ENCODE measurements around the gene UBE2S. TPM values are rescaled to one million over a fixed set of nuclear protein-coding genes. Genes with fewer than 3 reads are reported as not detected.

The UBE2S gene
- total RNA-seq, 1 experiment from 2014 or later: 269 TPM

DNA sequence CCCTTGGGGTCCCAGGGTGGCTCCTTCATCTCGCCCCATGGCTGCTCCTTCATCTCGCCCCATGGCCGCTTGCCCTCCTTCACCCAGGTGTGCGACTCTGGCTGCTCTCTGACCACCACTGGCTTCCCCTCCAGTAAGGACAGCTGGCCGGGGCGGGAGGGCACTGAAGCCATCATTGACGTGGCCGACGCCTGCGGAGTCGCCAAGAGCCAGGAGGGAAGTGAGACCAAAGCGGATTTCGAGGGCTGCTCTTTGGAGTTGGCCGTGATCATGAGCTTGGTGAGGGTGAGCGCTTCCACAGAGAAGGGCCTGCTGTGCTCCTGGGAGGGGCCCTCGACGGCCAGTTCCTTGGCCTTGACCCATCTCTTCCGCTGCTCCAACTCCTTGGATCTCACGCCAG lies 49.1 kb downstream of the UBE2S start:
- DNase-seq (ENCODE audit: low read depth, low spot score): no peak
- in situ Hi-C loops (cut with HindIII; ENCODE audit: low pct_unique_long_range_greater_than_20kb, low sequenced_read_pairs): no loop called here

- in situ Hi-C loops (cut with HindIII; ENCODE audit: low pct_unique_long_range_greater_than_20kb, low sequenced_read_pairs): no loop called here
- no peak for DNase-seq (ENCODE audit: low read depth, low spot score)
These were observed 52.3 kb downstream of the UBE2S start for GRCh38 chr19:55355213-55355821.

DNA sequence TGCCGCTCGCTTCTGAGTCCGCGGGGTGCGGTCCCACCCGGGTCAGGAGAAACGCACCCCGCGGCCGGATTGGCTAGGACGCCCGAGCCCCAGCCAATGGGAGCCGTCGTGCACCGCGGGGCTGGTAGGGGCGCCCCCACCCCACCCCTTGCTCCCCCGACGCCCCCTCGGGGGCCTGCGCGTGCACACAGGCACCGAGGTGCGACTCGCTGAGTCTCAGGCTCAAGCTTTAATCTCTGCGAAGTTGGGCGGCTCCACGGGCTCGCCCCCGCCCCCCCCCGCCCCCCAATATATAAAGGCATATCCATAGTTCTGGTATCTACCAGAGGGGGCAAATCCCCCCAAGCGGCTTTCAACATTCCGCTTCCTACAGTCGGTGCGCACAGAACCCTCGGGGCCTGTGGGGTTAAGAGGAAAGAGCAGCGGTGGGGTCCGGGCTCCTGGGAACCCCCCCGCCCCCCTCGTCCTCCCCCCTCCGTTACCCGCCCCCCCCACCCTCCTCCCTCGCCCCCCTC lies 52.8 kb downstream of the UBE2S start, which contains the start of gene COX6B2:
Gene COX6B2 (minus strand): TSS at position 22 of the 515 bp plus-strand sequence. CDS start 198 bp downstream, outside the sequence.
- in situ Hi-C loops (cut with HindIII; ENCODE audit: low pct_unique_long_range_greater_than_20kb, low sequenced_read_pairs): no loop called here

GRCh38 chr19:55353803-55354697 lies 53.5 kb downstream of the UBE2S start:
- in situ Hi-C loops (cut with HindIII; ENCODE audit: low pct_unique_long_range_greater_than_20kb, low sequenced_read_pairs): no loop called here
- peak; percentile 58 for DNase-seq (ENCODE audit: low read depth, low spot score)

More for the DNA sequence above, 52.8 kb downstream of the UBE2S start, which contains the start of gene COX6B2:
- no peak for DNase-seq (ENCODE audit: low read depth, low spot score)

GRCh38 chr19:55353356-55353802 lies 54.2 kb downstream of the UBE2S start:
- in situ Hi-C loops (cut with HindIII; ENCODE audit: low pct_unique_long_range_greater_than_20kb, low sequenced_read_pairs): no loop called here
- no peak for DNase-seq (ENCODE audit: low read depth, low spot score)

GRCh38 chr19:55352549-55353145 lies 54.9 kb downstream of the UBE2S start:
- in situ Hi-C loops (cut with HindIII; ENCODE audit: low pct_unique_long_range_greater_than_20kb, low sequenced_read_pairs): no loop called here

DNA sequence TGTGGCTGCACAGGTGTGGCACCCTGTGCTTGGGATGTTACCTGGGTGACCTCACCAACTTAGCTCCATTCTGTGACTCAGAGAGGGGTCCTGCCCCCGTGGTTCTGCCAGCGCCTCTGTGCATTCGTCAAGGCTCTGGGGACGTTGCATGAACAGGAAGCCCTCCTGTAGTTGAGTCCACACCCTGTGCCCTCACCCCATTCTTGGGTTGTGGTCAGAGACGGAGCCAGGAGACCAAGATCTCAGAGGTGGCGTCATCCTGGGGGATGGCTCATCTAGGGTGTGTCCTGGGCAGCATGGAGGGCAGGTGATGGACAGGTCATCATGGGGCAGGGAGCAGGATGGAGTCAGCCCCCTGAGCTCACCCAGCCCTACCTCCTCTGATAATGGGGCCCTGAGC lies 55.5 kb downstream of the UBE2S start:
- in situ Hi-C loops (cut with HindIII; ENCODE audit: low pct_unique_long_range_greater_than_20kb, low sequenced_read_pairs): no loop called here
- no peak for DNase-seq (ENCODE audit: low read depth, low spot score)

More at GRCh38 chr19:55352549-55353145, 54.9 kb downstream of the UBE2S start:
- no peak for DNase-seq (ENCODE audit: low read depth, low spot score)

GRCh38 chr19:55350620-55351315 lies 56.8 kb downstream of the UBE2S start:
- in situ Hi-C loops (cut with HindIII; ENCODE audit: low pct_unique_long_range_greater_than_20kb, low sequenced_read_pairs): no loop called here
- no peak for DNase-seq (ENCODE audit: low read depth, low spot score)

Other genes with a start within 250 kb of the UBE2S start
- gene DNAAF3, start 241.2 kb downstream of the UBE2S start, total RNA-seq (2014; rRNA removed; shearing (Covaris generic)): 2.8 and 3.2 TPM in 2 replicates
- 0.37 and 1.1 TPM in 2 replicates for gene SYT5, start 227.5 kb downstream of the UBE2S start, total RNA-seq (2014; rRNA removed; shearing (Covaris generic))
- 29.8 and 38.1 TPM in 2 replicates for gene PTPRH, start 198.3 kb downstream of the UBE2S start, total RNA-seq (2014; rRNA removed; shearing (Covaris generic))
- 0.21 and 0.55 TPM in 2 replicates for gene TMEM86B, start 179.0 kb downstream of the UBE2S start, total RNA-seq (2014; rRNA removed; shearing (Covaris generic))
- gene PPP6R1, start 148.8 kb downstream of the UBE2S start, total RNA-seq (2014; rRNA removed; shearing (Covaris generic)): 33.7 and 44.3 TPM in 2 replicates
- gene HSPBP1, start 127.7 kb downstream of the UBE2S start, total RNA-seq (2014; rRNA removed; shearing (Covaris generic)): 33.7 and 39.7 TPM in 2 replicates
- 3.3 and 3.5 TPM in 2 replicates for gene BRSK1, start 123.8 kb downstream of the UBE2S start, total RNA-seq (2014; rRNA removed; shearing (Covaris generic))
- not detected in 2 replicates for gene TMEM150B, start 82.4 kb downstream of the UBE2S start, total RNA-seq (2014; rRNA removed; shearing (Covaris generic))
- gene KMT5C, start 67.9 kb downstream of the UBE2S start, total RNA-seq (2014; rRNA removed; shearing (Covaris generic)): 5.2 and 7.5 TPM in 2 replicates
- gene COX6B2, start 53.1 kb downstream of the UBE2S start, total RNA-seq (2014; rRNA removed; shearing (Covaris generic)): 0.16 and 0.42 TPM in 2 replicates
- gene GARIN5B, start 44.5 kb downstream of the UBE2S start, total RNA-seq (2014; rRNA removed; shearing (Covaris generic)): not detected in 2 replicates
- gene IL11, start 37.3 kb downstream of the UBE2S start, total RNA-seq (2014; rRNA removed; shearing (Covaris generic)): not detected in 2 replicates
- not detected in 2 replicates for gene TMEM190, start 31.0 kb downstream of the UBE2S start, total RNA-seq (2014; rRNA removed; shearing (Covaris generic))
- gene TMEM238, start 23.5 kb downstream of the UBE2S start, total RNA-seq (2014; rRNA removed; shearing (Covaris generic)): 0.51 TPM in 1 of 2 replicates, not detected in the other
- gene RPL28, start 21.9 kb downstream of the UBE2S start, total RNA-seq (2014; rRNA removed; shearing (Covaris generic)): 394 and 461 TPM in 2 replicates
- not detected in 2 replicates for gene SHISA7, start 35.5 kb upstream of the UBE2S start, total RNA-seq (2014; rRNA removed; shearing (Covaris generic))
- 79.2 and 90.6 TPM in 2 replicates for gene ISOC2, start 53.9 kb upstream of the UBE2S start, total RNA-seq (2014; rRNA removed; shearing (Covaris generic))
- not detected in 2 replicates for gene C19orf85, start 57.0 kb upstream of the UBE2S start, total RNA-seq (2014; rRNA removed; shearing (Covaris generic))
- gene ZNF628, start 68.8 kb upstream of the UBE2S start, total RNA-seq (2014; rRNA removed; shearing (Covaris generic)): 0.71 and 3.1 TPM in 2 replicates
- gene NAT14, start 77.4 kb upstream of the UBE2S start, total RNA-seq (2014; rRNA removed; shearing (Covaris generic)): 11.8 TPM in 2 replicates
- 0.05 TPM in 1 of 2 replicates, not detected in the other for gene SSC5D, start 80.6 kb upstream of the UBE2S start, total RNA-seq (2014; rRNA removed; shearing (Covaris generic))
- not detected in 2 replicates for gene SBK2, start 129.3 kb upstream of the UBE2S start, total RNA-seq (2014; rRNA removed; shearing (Covaris generic))
- not detected in 2 replicates for gene SBK3, start 137.8 kb upstream of the UBE2S start, total RNA-seq (2014; rRNA removed; shearing (Covaris generic))
- 2.4 and 3.8 TPM in 2 replicates for gene ZNF579, start 173.1 kb upstream of the UBE2S start, total RNA-seq (2014; rRNA removed; shearing (Covaris generic))
- gene FIZ1, start 191.7 kb upstream of the UBE2S start, total RNA-seq (2014; rRNA removed; shearing (Covaris generic)): 1.9 and 5.3 TPM in 2 replicates
- gene ZNF524, start 192.5 kb upstream of the UBE2S start, total RNA-seq (2014; rRNA removed; shearing (Covaris generic)): 4.7 and 5.5 TPM in 2 replicates
- gene ZNF865, start 197.9 kb upstream of the UBE2S start, total RNA-seq (2014; rRNA removed; shearing (Covaris generic)): 0.69 and 0.85 TPM in 2 replicates
- gene ZNF784, start 216.8 kb upstream of the UBE2S start, total RNA-seq (2014; rRNA removed; shearing (Covaris generic)): 1.7 and 1.8 TPM in 2 replicates
- gene ZNF580, start 233.2 kb upstream of the UBE2S start, total RNA-seq (2014; rRNA removed; shearing (Covaris generic)): 2.8 and 4.0 TPM in 2 replicates
- gene ZNF581, start 235.9 kb upstream of the UBE2S start, total RNA-seq (2014; rRNA removed; shearing (Covaris generic)): 10.6 and 15.3 TPM in 2 replicates
- gene CCDC106, start 240.4 kb upstream of the UBE2S start, total RNA-seq (2014; rRNA removed; shearing (Covaris generic)): 8.3 and 10.1 TPM in 2 replicates
- 131 and 139 TPM in 2 replicates for gene U2AF2, start 247.2 kb upstream of the UBE2S start, total RNA-seq (2014; rRNA removed; shearing (Covaris generic))

Measured in SK-MEL-5 (cell line).